CD4-positive, alpha-beta T cell treated with Interferon alpha-2 for 1 hour (primary cell): Measurements from ENCODE around the gene TMEM141.
A peak's percentile ranks its signal among the peaks of the same experiment; 100 is the strongest.
"Not testable (repeated sequence)": the region's sequence is repeated elsewhere in the genome, so short reads cannot be mapped to it uniquely, and the experiment has no call there.

Source experiments
- DNase-seq, 2 donors: peaks; one replicate each; pipeline ENCODE4 v3.0.0-alpha.2; 2020 to 2022

Gene TMEM141

GRCh38 chr9:136835932-136836904, 45.1 kb downstream of the TMEM141 start:
- no peak for DNase-seq

GRCh38 chr9:136837146-136837855, 46.2 kb downstream of the TMEM141 start:
- DNase-seq, result no peak

DNA sequence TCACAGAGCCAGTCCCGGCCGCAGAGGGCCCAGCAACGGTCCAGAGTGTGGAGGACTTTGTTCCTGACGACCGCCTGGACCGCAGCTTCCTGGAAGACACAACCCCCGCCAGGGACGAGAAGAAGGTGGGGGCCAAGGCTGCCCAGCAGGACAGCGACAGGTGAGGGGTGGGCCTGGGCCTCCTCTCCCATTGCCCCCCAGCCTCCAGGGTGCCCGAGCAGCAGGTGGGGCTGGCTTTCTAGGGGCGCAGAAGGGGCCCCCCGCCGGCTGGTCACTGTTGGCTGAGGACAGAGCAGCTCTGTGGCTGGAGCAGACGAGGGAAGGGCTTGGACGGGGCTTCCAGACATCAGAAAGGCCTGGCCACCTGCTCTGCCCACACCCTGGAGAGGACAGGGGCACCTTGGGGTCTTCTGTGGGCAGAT, 46.7 kb downstream of the TMEM141 start:
- not testable (repeated sequence) for DNase-seq

- DNase-seq, result no peak
Observed at GRCh38 chr9:136838314-136839228, 47.4 kb downstream of the TMEM141 start.

DNA sequence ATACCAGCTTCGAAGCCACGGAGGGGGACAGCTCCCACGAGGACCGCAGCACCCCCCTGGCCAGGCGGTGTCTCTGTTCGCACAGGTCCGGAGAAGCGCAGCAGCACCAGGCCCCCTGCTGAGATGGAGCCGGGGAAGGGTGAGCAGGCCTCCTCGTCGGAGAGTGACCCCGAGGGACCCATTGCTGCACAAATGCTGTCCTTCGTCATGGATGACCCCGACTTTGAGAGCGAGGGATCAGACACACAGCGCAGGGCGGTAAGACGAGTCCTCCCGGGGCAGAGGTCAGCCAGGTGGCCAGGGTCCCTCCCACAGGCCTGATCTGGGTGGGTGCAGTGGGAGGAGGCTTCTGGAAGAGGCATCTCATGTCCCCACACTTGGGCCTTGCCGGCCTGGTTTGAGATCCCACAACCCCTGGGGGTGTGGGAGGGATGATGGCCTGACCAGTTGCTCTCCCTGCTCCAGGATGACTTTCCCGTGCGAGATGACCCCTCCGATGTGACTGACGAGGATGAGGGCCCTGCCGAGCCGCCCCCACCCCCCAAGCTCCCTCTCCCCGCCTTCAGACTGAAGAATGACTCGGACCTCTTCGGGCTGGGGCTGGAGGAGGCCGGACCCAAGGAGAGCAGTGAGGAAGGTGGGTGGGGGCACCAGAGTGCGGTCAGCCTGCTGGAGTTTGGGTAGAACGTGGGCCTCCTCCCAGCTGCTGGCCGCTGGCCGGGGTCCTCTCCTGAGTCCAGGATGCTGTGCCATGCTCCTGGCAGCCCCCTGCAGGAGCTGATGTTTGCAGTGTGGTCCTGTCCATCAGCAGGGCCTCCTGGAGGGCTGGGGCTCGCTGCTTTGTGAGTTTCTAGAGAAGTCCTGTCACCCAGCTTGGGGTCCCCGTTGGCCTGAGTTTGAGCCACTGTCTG, 48.3 kb downstream of the TMEM141 start:
- no peak for DNase-seq

DNA sequence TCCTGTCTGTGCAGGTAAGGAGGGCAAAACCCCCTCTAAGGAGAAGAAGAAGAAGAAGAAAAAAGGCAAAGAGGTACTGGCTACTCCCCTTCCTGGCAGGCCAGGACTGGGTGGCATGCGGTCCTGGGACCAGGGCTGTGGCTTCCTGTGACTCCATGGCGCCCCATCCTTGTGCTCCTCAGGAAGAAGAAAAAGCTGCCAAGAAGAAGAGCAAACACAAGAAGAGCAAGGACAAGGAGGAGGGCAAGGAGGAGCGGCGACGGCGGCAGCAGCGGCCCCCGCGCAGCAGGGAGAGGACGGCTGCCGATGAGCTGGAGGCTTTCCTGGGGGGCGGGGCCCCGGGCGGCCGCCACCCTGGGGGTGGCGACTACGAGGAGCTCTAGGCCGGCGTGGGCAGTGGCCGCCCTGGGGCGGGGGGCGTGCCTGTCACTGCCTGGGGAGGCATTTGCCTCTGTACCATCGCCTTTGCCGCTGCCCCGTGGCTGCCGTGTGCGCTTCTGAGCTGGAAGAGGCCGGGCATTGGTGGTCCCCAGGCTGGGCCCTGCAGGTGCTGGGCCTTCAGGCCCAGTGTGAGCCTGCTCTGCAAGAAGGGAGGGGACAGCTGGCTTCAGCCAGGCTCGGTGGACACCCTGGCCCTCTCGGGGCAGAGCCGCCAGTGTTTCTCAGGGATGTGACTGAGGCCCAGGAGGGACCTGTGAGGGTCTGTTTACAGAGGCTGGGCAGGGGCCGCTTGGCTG, 49.2 kb downstream of the TMEM141 start:
- no peak for DNase-seq

- DNase-seq, result no peak
Observed at GRCh38 chr9:136840877-136841645, 49.9 kb downstream of the TMEM141 start.

DNA sequence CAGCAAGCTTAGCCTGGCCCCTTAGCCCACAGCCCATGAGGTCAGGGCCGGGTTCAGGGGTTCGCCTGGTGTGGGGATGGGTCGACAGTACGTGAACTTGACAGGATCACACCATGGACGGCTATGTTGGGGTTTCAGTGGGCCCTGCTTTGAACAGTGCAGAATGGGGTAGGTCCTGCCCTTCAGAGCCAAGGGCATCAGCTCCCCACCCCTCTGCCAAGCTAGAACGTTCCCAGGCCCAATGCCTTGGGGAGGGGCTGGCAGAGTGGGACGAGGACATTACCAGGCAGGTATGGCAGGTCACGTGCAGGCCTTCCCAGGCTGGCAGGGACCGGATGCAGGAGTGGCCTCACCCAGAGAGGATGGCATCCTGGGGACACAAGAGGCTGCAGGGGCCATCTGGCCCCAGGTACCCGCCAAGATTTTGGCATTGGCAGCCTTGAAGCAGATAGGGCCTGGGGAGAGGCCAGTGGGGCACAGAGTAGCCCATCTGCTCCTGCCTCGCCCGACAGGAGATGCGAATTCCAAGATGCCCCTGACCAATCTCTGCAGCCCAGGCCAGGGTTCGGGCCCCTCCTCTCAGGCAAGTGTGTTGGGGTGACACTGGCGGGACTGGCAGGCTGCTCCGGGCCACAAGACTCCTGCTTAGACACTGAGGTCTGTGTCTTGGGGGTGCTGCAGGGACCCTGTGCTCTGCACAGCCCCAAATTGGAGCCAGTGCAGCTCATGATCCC, 50.7 kb downstream of the TMEM141 start:
- not testable (repeated sequence) for DNase-seq

DNA sequence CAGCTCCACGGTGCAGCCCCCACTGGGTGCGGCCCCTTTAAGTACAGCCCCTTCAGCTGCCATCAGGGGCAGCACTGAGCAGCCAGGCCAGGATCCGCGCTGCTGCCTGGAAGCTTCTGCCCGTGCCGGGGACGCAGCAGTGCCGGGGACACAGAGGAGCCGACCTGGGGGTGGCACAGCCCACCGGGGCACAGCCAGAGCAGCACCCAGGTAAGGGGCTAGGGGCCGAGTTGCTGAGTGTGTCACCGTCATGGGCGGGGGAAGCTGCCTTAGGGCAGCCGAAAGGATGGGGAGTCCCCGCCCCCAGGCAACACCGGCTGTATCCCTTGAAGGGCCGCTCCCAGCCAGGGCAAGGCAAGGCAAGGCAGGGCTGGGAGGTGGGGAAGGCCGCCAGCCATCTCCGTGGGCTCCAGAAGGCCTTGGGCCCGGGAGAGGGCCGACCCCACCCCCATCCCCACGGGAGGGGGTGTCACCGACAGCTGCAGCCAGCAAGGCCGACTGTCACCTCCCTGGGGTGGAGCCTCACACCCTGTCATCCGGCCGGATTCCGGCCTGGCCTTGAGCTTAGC, 51.3 kb downstream of the TMEM141 start, which contains the start of gene AJM1:
Gene AJM1 (plus strand): TSS at position 99 of the 569 bp plus-strand sequence. CDS start 1,937 bp downstream, outside the sequence.
- DNase-seq, result peak; percentile 78 to 86
